ENCODE data around the gene GTF3A.

The GTF3A gene

DNA sequence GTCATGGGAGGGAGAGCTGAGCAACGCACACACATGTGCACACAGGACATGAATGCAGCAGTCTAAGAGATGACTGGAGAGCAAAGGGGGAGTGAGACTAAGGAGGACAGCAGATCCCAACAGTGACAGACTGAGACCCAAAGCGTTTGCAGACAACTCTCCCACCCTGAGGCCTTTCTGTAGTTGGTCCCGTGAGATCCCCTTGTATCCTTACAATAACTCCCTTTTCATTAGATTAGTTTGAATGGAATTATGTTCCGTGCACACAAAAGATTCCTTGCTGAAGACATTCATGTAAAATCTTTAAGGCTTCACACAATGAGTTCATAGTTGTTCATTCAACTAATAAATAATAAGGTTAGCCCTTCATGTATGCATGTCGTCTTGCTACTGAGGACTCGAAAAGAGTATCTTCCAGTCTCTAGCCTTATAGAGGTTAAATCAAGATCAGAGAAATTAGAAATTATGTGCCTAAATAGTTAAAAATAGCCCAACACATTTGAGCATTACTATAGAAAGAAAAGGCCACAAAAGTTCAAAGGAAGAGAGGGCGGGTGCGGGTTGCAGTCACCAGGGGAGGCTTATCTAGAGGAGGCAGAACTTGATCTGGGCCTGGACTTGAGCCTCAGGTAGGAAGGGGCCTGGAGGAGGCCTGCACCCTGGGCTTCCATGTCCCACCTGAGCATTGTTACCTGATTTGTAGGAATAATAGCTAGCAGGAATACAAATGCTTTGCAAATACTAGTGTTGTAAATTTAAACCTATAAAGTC, 3.1 kb upstream of the GTF3A start:
- TF ChIP-seq FOXP2 (optimal IDR thresholded peaks at IDR 0.05; ENCODE audit: borderline replicate concordance, extremely low read depth, extremely low read length, insufficient read depth) (no peak), POLR2AphosphoS5 (IDR thresholded peaks at IDR 0.05; ENCODE audit: low read depth, low read length) (no peak), SIN3A (IDR thresholded peaks at IDR 0.05; ENCODE audit: borderline replicate concordance, insufficient read depth, low read length) (no peak), TAF1 (IDR thresholded peaks at IDR 0.05; ENCODE audit: borderline replicate concordance, insufficient read depth, low read length) (no peak)
- TF ChIP-seq, protein P1, sequence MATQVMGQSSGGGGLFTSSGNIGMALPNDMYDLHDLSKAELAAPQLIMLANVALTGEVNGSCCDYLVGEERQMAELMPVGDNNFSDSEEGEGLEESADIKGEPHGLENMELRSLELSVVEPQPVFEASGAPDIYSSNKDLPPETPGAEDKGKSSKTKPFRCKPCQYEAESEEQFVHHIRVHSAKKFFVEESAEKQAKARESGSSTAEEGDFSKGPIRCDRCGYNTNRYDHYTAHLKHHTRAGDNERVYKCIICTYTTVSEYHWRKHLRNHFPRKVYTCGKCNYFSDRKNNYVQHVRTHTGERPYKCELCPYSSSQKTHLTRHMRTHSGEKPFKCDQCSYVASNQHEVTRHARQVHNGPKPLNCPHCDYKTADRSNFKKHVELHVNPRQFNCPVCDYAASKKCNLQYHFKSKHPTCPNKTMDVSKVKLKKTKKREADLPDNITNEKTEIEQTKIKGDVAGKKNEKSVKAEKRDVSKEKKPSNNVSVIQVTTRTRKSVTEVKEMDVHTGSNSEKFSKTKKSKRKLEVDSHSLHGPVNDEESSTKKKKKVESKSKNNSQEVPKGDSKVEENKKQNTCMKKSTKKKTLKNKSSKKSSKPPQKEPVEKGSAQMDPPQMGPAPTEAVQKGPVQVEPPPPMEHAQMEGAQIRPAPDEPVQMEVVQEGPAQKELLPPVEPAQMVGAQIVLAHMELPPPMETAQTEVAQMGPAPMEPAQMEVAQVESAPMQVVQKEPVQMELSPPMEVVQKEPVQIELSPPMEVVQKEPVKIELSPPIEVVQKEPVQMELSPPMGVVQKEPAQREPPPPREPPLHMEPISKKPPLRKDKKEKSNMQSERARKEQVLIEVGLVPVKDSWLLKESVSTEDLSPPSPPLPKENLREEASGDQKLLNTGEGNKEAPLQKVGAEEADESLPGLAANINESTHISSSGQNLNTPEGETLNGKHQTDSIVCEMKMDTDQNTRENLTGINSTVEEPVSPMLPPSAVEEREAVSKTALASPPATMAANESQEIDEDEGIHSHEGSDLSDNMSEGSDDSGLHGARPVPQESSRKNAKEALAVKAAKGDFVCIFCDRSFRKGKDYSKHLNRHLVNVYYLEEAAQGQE (IDR thresholded peaks at IDR 0.05; ENCODE audit: insufficient read depth in 1 of 2, low read depth in 2 of 2, low read length in 2 of 2): no peak

DNA sequence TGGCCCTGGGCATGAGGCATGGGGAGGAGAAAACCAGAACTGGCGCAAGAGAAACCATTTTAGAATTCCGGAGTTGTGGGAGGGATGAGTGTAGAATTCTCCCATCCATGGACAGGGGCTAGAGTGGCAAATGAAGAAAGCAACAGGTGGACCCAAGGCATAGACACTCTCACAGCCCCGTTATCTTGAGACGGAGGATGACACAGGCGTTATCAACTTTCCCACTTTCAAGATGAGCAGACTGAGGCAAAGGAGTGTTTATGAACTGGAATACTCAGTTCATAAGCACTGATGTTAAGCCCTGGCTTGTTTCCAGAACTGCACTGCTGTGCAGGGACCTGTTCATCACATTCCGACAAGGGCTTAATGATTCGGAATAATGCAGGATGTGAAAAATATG, 1.1 kb upstream of the GTF3A start:
- no peak for TF ChIP-seq POLR2AphosphoS5 (IDR thresholded peaks at IDR 0.05; ENCODE audit: low read depth, low read length)
- TF ChIP-seq TAF1 (IDR thresholded peaks at IDR 0.05; ENCODE audit: borderline replicate concordance, insufficient read depth, low read length): no peak
- TF ChIP-seq, protein P1 (IDR thresholded peaks at IDR 0.05; ENCODE audit: insufficient read depth in 1 of 2, low read depth in 2 of 2, low read length in 2 of 2): no peak
- TF ChIP-seq FOXP2 (optimal IDR thresholded peaks at IDR 0.05; ENCODE audit: borderline replicate concordance, extremely low read depth, extremely low read length, insufficient read depth): no peak

DNA sequence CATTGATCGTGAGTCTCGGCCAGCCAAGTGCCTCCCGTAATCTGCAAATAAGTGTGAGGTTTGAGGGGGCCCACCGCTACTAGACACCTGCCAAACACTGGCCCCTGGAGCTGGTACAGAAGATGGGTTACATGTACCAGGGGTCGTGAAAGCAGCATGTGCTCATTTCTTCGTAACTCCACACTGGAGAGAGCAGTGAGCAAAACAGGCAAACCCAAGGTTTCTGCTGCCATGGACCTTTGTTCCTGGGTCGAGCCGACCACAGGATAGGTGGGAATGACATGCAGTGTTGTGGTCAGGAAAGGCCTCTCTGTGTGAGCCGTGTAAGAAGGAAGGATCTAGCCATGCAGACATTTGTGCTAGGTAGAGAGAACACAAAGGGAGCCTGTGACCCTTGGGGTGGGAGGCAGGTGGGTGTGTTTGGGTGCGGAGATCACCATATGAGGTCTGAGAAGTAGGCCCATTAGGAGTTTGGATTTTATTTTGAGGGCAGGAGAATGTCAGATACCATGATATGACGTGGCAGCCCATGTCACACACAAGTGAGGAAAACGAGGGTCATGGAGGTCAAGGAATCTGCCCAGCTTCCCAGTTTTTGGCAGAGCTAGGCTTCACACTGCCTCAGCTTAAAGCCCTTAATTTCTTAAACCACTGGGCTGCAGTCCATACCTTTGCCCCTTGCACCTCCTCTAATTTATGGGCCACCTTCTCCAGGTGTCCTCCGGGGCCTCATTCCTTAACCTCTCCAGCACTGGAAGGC, 919 bp downstream of the GTF3A start:
- TF ChIP-seq POLR2AphosphoS5 (IDR thresholded peaks at IDR 0.05; ENCODE audit: low read depth, low read length) (no peak), TAF1 (IDR thresholded peaks at IDR 0.05; ENCODE audit: borderline replicate concordance, insufficient read depth, low read length) (no peak), FOXP2 (optimal IDR thresholded peaks at IDR 0.05; ENCODE audit: borderline replicate concordance, extremely low read depth, extremely low read length, insufficient read depth) (no peak), SIN3A (IDR thresholded peaks at IDR 0.05; ENCODE audit: borderline replicate concordance, insufficient read depth, low read length) (no peak)
- TF ChIP-seq, protein P1 (IDR thresholded peaks at IDR 0.05; ENCODE audit: insufficient read depth in 1 of 2, low read depth in 2 of 2, low read length in 2 of 2): no peak

DNA sequence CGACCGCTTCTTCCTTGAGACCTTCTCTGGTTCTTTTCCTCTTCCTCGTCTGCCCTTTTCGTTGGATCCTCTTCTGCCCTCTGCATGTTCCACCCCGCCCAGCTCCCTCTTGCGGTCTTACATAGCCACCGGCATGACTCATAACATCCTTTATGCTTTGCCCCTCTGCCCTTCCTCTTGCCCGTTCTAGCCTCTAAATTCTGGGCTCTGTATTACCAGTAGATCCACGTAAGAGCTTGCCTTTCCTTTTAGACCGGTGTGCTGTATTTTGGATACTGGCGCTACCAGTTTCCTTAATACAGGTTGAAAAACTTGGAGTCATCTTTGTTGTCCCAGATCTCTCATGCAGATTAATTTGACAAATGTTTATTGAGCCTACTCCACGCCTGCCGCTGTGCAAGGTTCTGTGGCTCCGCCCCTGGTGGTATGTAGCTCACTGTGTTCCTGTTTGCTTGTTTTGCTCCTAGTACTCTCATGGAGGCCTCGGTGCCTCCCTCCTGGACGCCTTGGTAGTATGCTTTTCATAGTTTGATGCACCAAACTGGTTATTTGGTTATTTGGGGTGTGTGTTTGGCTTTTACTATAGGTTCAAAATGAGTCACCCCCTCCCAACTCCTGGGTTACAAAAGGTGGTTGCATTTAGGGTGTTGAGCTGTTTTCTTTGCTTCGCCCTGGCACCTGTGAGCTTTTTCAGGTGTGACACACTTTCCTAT, 1.7 kb downstream of the GTF3A start:
- TF ChIP-seq, protein P1 (IDR thresholded peaks at IDR 0.05; ENCODE audit: insufficient read depth in 1 of 2, low read depth in 2 of 2, low read length in 2 of 2): no peak
- TF ChIP-seq TAF1 (IDR thresholded peaks at IDR 0.05; ENCODE audit: borderline replicate concordance, insufficient read depth, low read length): no peak
- TF ChIP-seq FOXP2 (optimal IDR thresholded peaks at IDR 0.05; ENCODE audit: borderline replicate concordance, extremely low read depth, extremely low read length, insufficient read depth): no peak
- TF ChIP-seq POLR2AphosphoS5 (IDR thresholded peaks at IDR 0.05; ENCODE audit: low read depth, low read length): no peak
- no peak for TF ChIP-seq SIN3A (IDR thresholded peaks at IDR 0.05; ENCODE audit: borderline replicate concordance, insufficient read depth, low read length)
